Inferior parietal cortex (tissue), 1 donor: Measurements from ENCODE around the gene MYBBP1A.

Experiments used
- DNase-seq: peaks from one replicate; pipeline ENCODE4 v3.0.0-alpha.2; 2016; ENCODE audit errors: extremely low spot score

Gene MYBBP1A

GRCh38 chr17:4548721-4549531 lies 6.3 kb downstream of the MYBBP1A start:
- no peak for DNase-seq

- DNase-seq, result no peak
These were observed 7.1 kb downstream of the MYBBP1A start for GRCh38 chr17:4548061-4548461.

GRCh38 chr17:4547118-4547906 lies 7.9 kb downstream of the MYBBP1A start:
- DNase-seq, result no peak

GRCh38 chr17:4545217-4545951 lies 9.8 kb downstream of the MYBBP1A start:
- DNase-seq, result no peak

GRCh38 chr17:4544951-4545216 lies 10.3 kb downstream of the MYBBP1A start:
- DNase-seq, result no peak

GRCh38 chr17:4544135-4544950 lies 10.8 kb downstream of the MYBBP1A start:
- no peak for DNase-seq

GRCh38 chr17:4543557-4544026 lies 11.6 kb downstream of the MYBBP1A start:
- DNase-seq, result no peak

- no peak for DNase-seq
These were observed 12.4 kb downstream of the MYBBP1A start for GRCh38 chr17:4542726-4543191.

- DNase-seq, result no peak
These were observed 13.0 kb downstream of the MYBBP1A start for GRCh38 chr17:4542003-4542725.

GRCh38 chr17:4541328-4542002 lies 13.7 kb downstream of the MYBBP1A start:
- no peak for DNase-seq

GRCh38 chr17:4540687-4541327 lies 14.4 kb downstream of the MYBBP1A start:
- no peak for DNase-seq

- DNase-seq, result no peak
These were observed 14.9 kb downstream of the MYBBP1A start for GRCh38 chr17:4540224-4540651.

GRCh38 chr17:4539576-4540223 lies 15.5 kb downstream of the MYBBP1A start:
- no peak for DNase-seq

- no peak for DNase-seq
These were observed 16.2 kb downstream of the MYBBP1A start for GRCh38 chr17:4539025-4539424.

GRCh38 chr17:4538236-4539002 lies 16.8 kb downstream of the MYBBP1A start:
- DNase-seq, result no peak

GRCh38 chr17:4537451-4538235 lies 17.5 kb downstream of the MYBBP1A start:
- peak; percentile 68 for DNase-seq

- no peak for DNase-seq
These were observed 18.3 kb downstream of the MYBBP1A start for GRCh38 chr17:4536742-4537411.
